Activated CD4-positive, alpha-beta T cell treated with anti-CD3 and anti-CD28 coated beads for 1 hour (primary cell): Measurements from ENCODE around the gene GRIK1.

Experiments used
- DNase-seq: peaks from one replicate; pipeline ENCODE4 v3.0.0-alpha.2; 2020

GRIK1 gene

GRCh38 chr21:29771491-29772066 is 168.2 kb downstream of the GRIK1 start:
- DNase-seq: no peak

- DNase-seq: no peak
These were observed 176.1 kb downstream of the GRIK1 start for GRCh38 chr21:29763674-29764073.

DNA sequence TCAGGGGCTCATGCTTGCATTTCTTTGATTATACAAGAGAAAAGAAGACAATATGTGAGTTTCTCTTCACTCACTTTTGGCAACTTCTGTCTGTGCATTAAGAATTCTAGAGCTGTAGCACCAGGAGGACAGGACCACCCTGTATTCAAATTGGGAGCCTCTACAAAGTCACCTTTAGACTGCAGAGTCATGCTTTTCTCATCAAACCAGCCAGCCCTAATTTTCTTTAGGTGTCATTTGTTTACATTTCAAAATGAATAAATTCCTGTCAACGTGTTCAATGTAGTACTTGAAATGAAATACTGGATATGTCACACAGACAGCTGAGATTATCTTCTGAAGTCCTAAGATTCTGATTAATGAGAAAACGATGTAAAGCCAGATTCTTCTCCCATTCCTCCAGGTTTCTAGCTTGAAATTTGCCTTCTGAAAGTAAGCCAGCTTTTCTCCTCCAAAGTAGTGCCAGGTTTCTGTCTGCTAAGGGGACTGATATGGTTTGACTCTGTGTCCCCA is 177.2 kb downstream of the GRIK1 start:
- no peak for DNase-seq

DNA sequence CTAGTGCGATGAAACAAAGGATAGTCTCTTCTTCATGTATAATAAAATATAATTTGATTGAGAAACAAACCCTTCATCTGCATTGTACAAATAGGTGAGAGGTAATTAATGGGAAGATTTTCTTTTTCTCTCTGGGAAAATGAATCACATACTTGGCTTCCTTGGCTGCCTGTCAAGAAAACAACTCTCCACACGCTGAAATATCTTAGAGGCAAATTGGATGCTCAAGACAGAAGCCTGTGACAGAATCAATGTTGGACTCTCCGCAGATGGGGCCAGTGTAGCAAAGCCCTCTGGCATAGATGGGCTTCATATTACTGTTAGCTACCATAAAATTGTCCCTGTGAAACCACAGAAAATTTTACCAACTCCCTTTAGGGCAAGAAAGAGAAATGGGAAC is 186.6 kb downstream of the GRIK1 start:
- no peak for DNase-seq

- no peak for DNase-seq
These were observed 188.2 kb downstream of the GRIK1 start for GRCh38 chr21:29751473-29752185.

GRCh38 chr21:29749957-29750356 is 189.8 kb downstream of the GRIK1 start:
- no peak for DNase-seq

DNA sequence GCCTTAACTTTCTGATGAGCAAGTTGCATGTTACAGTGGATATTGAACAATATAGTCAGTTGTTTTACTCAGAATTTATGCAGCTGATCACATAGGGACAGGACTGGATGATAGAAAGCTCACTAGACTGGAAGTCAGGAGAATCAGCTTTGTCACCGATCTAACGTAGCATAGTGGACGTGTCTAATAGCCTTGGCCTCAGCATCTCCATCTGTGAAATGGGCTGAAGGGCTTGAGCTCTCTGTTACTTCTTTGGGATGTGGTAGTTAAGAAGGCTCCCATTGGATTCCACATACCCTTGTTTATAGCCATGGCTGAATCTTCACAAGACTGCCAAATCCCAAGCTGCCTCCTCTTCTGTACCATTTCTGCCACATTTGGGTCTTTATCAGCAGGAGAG is 190.6 kb downstream of the GRIK1 start:
- DNase-seq: no peak

DNA sequence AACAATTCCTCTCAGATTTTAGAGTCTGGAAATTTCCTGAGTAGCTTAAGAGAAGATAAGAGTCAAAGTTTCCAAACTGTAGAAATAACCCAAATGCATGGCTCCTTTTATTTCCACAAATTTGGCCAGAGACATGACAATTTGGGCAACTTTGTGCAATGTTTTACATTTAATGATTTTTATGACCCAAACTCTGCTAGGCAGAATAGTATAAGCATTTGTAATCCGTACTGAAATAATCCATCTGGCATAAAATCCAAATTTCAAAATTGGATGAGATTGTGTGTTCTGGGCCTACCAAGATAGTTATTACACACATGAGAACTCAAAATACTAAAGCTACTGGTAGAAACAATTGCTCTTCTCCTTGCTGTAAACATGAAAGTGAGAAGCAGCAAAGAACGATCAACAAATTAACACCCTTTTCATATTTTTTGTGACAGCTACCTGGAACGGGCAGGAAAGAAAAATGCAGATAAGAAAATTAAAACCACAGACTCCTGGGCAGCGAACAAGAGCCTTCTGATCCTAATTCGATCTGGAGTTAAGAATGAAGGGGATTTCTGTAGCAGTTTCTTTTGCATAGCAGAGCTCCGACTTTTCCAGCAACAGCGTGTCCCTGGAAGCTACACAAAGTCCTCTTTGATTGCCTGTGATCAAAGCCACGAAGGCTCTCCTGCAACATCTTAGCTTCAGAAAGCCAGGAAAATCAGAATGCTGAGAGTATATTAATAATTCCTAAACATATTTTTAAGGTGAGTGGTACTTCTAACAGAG is 191.2 kb downstream of the GRIK1 start:
- no peak for DNase-seq

DNA sequence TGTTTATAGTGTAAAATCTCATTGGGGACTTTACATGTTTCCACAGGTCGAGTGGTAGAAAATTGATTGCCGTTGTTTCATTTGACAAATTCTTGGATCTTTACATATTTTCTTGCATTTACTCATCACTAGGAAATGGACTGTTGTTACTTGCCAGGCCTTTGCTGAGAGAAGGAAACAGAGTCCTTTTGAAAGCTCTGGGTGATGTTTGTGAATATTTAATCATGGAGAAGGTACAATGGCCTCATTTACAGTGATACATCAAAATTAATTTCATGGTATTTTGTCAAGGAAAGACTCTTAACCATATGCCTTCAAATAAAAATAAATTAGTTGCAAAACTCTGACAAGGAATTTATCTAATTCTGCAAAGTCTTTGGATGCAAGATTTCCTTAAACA is 198.0 kb downstream of the GRIK1 start:
- DNase-seq: no peak

DNA sequence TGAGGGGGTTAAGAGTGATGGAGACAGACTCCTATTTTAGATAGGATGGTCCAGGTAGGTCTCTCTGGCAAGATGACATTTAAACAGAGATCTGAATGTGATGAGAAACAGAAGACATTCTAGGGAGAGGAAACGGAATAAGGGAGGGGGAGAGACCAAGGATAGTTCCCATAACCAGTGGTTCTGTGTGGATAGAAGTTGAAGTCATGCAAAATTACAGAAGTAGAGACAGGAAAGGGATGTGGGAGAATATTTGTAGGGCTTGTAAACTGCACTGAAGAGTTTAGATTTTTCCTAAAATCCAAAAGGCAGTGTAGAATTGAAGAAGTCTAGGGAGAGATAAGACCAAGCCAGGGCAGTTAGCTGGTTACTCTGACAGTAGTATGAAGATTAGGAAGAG is 200.6 kb downstream of the GRIK1 start:
- no peak for DNase-seq

- DNase-seq: no peak
These were observed 201.1 kb downstream of the GRIK1 start for GRCh38 chr21:29738730-29739129.

DNA sequence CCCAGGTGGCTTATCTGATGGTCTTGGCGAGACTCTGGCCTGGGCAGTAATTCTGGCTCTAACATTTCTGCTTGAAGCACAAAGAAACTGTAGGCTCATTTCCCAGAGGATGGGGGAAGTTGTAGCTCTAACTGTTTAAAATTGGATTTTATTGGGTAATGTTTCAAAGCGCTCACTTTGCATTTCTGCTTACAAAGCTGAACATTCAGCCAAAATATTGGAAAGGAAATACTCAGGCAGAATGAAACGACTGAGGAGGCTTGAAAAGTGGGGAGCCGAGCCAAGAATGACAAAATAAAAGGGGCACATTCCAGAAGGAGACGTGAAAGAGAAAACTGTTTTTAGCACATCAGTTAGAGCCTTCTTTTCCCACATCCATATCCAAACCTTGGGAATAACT is 202.6 kb downstream of the GRIK1 start:
- DNase-seq: no peak

DNA sequence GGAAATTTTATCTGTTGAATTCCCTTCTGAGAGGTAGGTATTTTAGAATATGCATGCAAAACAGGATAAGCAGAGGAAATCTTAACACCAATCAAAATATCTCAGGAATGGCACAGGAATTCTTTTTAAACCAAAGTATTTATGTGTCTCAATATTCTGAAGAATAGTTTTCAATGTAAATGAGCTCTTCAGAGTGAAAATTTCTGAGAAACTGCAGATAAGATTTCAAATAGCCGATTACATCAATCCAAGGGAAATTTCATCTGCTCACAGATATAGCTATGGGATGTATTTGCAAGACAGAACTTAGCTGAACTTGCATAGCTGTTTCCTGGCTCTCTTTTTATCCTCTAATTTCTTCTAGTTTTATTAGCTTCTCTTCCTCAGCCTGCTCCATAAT is 209.5 kb downstream of the GRIK1 start:
- no peak for DNase-seq

DNA sequence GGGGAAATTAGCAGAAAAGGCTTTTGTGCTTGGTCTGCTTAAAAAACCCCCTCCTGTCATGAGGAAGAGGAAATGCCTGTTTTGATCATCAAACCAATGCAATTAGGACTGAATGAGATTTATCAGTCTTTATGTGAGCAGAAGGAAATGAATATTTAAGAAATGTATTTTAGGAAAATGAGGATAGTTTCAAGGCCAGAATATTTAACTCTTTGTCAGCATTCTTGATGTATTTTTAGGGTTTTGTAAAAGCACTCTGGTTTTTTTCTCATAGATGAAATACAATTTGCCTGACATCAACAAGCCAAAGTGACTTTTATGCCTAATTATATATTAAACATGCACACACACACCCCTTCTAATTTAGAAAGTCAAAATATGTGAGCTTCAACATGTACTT is 213.8 kb downstream of the GRIK1 start:
- DNase-seq: no peak

- no peak for DNase-seq
These were observed 214.6 kb downstream of the GRIK1 start for GRCh38 chr21:29725025-29725736.

- DNase-seq: no peak
These were observed 217.8 kb downstream of the GRIK1 start for GRCh38 chr21:29721964-29722363.

DNA sequence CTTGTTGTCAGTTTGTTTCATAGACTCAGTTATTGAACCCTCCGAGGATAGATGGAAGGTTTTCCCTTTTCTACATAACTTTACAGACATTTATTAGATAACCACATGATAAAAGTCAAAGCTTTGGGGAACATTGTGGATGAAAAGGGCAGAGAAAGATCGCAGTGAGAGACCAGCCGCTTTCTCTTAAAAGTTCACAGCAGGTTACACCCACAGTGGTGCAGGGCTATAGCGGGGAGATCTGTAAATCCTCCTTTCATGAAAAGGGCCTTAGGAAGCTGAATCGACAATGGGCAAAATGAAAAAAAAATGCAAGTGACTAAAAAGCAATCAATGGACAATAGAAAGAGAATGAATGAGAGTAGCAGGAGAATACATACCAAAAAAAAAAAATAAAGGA is 218.6 kb downstream of the GRIK1 start:
- DNase-seq: no peak

- DNase-seq: no peak
These were observed 220.3 kb downstream of the GRIK1 start for GRCh38 chr21:29719521-29719920.

DNA sequence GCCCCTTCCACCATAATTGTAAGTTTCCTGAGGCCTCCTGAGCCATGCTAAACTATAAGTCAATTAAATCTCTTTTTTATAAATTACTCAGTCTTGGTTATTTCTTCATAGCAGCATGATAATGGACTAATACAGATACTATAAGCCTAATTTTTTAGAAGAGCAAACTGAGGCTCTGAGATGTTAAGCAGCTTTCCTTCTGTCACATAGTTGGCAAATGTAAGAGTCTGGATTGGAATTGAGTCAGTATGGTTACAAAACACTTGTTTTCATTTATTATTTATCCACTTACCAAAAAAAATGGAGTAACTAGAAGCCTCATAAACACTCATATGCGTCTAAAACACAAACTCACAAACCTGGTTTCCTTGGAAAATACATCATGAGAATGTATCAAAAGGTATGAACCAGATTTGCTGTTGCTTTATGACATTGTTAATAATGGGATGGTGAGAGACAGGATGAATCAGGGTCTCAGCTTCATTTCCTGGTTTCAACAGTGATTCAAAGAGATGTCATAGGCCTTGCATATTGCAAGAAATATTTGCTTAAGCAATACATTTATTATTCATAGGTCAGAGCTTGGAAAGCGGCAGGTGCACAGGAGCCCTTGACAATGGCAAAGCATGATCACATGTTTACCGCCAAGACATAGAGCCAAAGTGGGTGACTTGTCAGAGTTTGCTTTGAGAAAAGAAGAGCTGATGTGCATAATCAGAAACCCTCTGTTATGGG is 221.5 kb downstream of the GRIK1 start:
- DNase-seq: no peak

GRCh38 chr21:29717659-29718058 is 222.1 kb downstream of the GRIK1 start:
- DNase-seq: no peak

DNA sequence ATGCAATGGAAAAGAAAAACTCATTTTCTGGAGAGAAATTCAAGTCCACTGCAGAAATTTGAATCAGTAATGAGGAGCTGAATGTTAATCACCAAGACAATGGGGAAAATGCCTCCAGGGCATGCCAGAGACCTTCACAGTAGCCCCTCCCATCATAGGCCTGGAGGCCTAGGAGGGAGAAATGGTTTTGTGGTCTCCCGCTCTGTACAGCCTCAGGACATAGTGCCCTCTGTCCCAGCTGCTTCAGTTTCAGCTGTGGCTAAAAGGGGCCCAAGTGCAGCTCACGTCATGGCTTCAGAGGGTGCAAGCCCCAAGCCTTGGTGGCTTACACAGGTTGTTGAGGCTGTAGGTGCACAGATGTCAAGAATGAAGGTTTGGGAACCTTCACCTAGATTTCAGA is 223.0 kb downstream of the GRIK1 start:
- no peak for DNase-seq

- DNase-seq: no peak
These were observed 224.7 kb downstream of the GRIK1 start for GRCh38 chr21:29715089-29715488.

GRCh38 chr21:29712818-29713217 is 227.0 kb downstream of the GRIK1 start:
- no peak for DNase-seq
